Vagina (tissue), 2 donors: ENCODE measurements around the gene R3HDM4. TPM values are rescaled to one million over a fixed set of nuclear protein-coding genes. Genes with fewer than 3 reads are reported as not detected.

Source experiments
- DNase-seq, 2 donors: peaks; one replicate each; pipeline ENCODE4 v3.0.0-alpha.2; 2017; ENCODE audit errors: extremely low spot score in 2 of 2
- H3K27ac ChIP-seq: fragments of 200-600 bp; sonication (generic); one replicate; pipeline ENCODE4 v1.5.1; 2019
- H3K27me3 ChIP-seq: fragments of 200-600 bp; sonication (generic); one replicate; pipeline ENCODE4 v1.5.1; 2019
- H3K36me3 ChIP-seq, 2 donors: fragments of 200-600 bp; sonication (generic); one replicate each; pipeline ENCODE4 v1.5.1; 2017 to 2019
- H3K4me1 ChIP-seq: fragments of 200-600 bp; sonication (generic); one replicate; pipeline ENCODE4 v1.5.1; 2019
- H3K4me3 ChIP-seq, 2 donors: fragments of 200-600 bp; sonication (generic); 1 replicate in 1 of 2; 2 replicates in 1 of 2; pipeline ENCODE4 v1.5.1; 2016 to 2019
- H3K9me3 ChIP-seq: fragments of 200-600 bp; sonication (generic); one replicate; pipeline ENCODE4 v1.5.1; 2019
- POLR2A ChIP-seq, 2 donors: fragments of 450-650 bp; IDR thresholded peaks; one replicate each; pipeline ENCODE4 v1.6.1; 2017; ENCODE audit warnings: antibody characterized with exemption in 2 of 2, mild to moderate bottlenecking in 2 of 2, moderate library complexity in 2 of 2
- POLR2AphosphoS5 ChIP-seq, 2 donors: sonication (generic); formaldehyde crosslinking; IDR thresholded peaks; one replicate each; pipeline ENCODE4 v1.9.0; 2017; ENCODE audit warnings: antibody characterized with exemption in 2 of 2, mild to moderate bottlenecking in 2 of 2, low read depth in 1 of 2; ENCODE audit not compliant: insufficient read depth in 1 of 2
- intact Hi-C: fragments of 100-400 bp; cut with DNase I; formaldehyde crosslinking; loops from one replicate; pipeline ENCODE4 v1.15.1; 2023
- total RNA-seq: library from RNA; depleted of rRNA; stranded (reverse); fragments of >200 nt; gene quantifications from one replicate; pipeline ENCODE4 v1.2.3, GENCODE V29; 2016
- TF ChIP-seq, protein P1 (sequence below), 3 experiments: fragments of 450-650 bp in 2 of 3; fragments of 200-600 bp in 1 of 3; sonication (generic) in 1 of 3; IDR thresholded peaks; one replicate each; pipeline ENCODE4 v1.5.1; 2017 to 2019; ENCODE audit warnings: antibody characterized with exemption in 3 of 3, mild to moderate bottlenecking in 2 of 3, moderate library complexity in 2 of 3

The R3HDM4 gene
- total RNA-seq, 1 donor from 2014 or later, result 41.3 TPM

- H3K9me3 ChIP-seq, result no peaks in the 10 kb centered on the region
- intact Hi-C loops, result loop anchor here (5.0 to 10.0 kb wide), 3 partner anchors 67 to 320 kb away; partner anchors contain the start of genes ATP5F1D, CFD and MIDN
- TF ChIP-seq POLR2A (IDR thresholded peaks at IDR 0.05), result no peak
- no peak for TF ChIP-seq POLR2AphosphoS5 (IDR thresholded peaks at IDR 0.05; ENCODE audit: insufficient read depth in 1 of 2, low read depth in 1 of 2)
- TF ChIP-seq, protein P1, sequence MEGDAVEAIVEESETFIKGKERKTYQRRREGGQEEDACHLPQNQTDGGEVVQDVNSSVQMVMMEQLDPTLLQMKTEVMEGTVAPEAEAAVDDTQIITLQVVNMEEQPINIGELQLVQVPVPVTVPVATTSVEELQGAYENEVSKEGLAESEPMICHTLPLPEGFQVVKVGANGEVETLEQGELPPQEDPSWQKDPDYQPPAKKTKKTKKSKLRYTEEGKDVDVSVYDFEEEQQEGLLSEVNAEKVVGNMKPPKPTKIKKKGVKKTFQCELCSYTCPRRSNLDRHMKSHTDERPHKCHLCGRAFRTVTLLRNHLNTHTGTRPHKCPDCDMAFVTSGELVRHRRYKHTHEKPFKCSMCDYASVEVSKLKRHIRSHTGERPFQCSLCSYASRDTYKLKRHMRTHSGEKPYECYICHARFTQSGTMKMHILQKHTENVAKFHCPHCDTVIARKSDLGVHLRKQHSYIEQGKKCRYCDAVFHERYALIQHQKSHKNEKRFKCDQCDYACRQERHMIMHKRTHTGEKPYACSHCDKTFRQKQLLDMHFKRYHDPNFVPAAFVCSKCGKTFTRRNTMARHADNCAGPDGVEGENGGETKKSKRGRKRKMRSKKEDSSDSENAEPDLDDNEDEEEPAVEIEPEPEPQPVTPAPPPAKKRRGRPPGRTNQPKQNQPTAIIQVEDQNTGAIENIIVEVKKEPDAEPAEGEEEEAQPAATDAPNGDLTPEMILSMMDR (IDR thresholded peaks at IDR 0.05), result no peak
- H3K27ac ChIP-seq, result peak overlapping the region; percentile 82
- H3K36me3 ChIP-seq, result no peaks in the 10 kb centered on the region
- no peak for DNase-seq
- peak overlapping the region; percentile 72 to 87 for H3K4me3 ChIP-seq
- peaks cover 35% of the 10 kb centered on the region for H3K4me1 ChIP-seq
- H3K27me3 ChIP-seq, result peaks cover 4% of the 10 kb centered on the region
These were observed 11.6 kb upstream of the R3HDM4 start for GRCh38 chr19:924553-925086.

GRCh38 chr19:920051-920864, 7.2 kb upstream of the R3HDM4 start:
- no peak overlapping the region for H3K27ac ChIP-seq
- H3K4me1 ChIP-seq, result peaks cover 43% of the 10 kb centered on the region
- intact Hi-C loops, result loop anchor here (5.0 to 10.0 kb wide), 3 partner anchors 63 to 325 kb away; partner anchors contain the start of genes ATP5F1D, CFD and MIDN
- DNase-seq, result no peak
- no peak for TF ChIP-seq POLR2AphosphoS5 (IDR thresholded peaks at IDR 0.05; ENCODE audit: insufficient read depth in 1 of 2, low read depth in 1 of 2)
- no peak for TF ChIP-seq POLR2A (IDR thresholded peaks at IDR 0.05)
- TF ChIP-seq, protein P1 (IDR thresholded peaks at IDR 0.05), result no peak
- peaks cover 25% of the 10 kb centered on the region for H3K27me3 ChIP-seq
- no peaks in the 10 kb centered on the region for H3K9me3 ChIP-seq
- H3K36me3 ChIP-seq, result no peaks in the 10 kb centered on the region
- H3K4me3 ChIP-seq, result peak overlapping the region; percentile 21 to 35

- H3K36me3 ChIP-seq, result no peaks in the 10 kb centered on the region
- H3K4me3 ChIP-seq, result peak overlapping the region; percentile 21 to 35
- H3K9me3 ChIP-seq, result no peaks in the 10 kb centered on the region
- TF ChIP-seq, protein P1 (IDR thresholded peaks at IDR 0.05), result no peak
- DNase-seq, result no peak
- H3K27me3 ChIP-seq, result peaks cover 25% of the 10 kb centered on the region
- H3K4me1 ChIP-seq, result peaks cover 37% of the 10 kb centered on the region
- H3K27ac ChIP-seq, result no peak overlapping the region
- intact Hi-C loops, result loop anchor here (5.0 to 10.0 kb wide), 3 partner anchors 62 to 325 kb away; partner anchors contain the start of genes ATP5F1D, CFD and MIDN
These were observed 6.4 kb upstream of the R3HDM4 start for GRCh38 chr19:919199-920050.

- H3K27me3 ChIP-seq, result peaks cover 25% of the 10 kb centered on the region
- no peak overlapping the region for H3K4me3 ChIP-seq
- no peak for TF ChIP-seq POLR2AphosphoS5 (IDR thresholded peaks at IDR 0.05; ENCODE audit: insufficient read depth in 1 of 2, low read depth in 1 of 2)
- TF ChIP-seq, protein P1 (IDR thresholded peaks at IDR 0.05), result no peak
- no peak for TF ChIP-seq POLR2A (IDR thresholded peaks at IDR 0.05)
These were observed 5.6 kb upstream of the R3HDM4 start for GRCh38 chr19:918481-919198.

More at GRCh38 chr19:918481-919198, 5.6 kb upstream of the R3HDM4 start:
- DNase-seq, result no peak
- Histone ChIP-seq H3K9me3 (no peaks in the 10 kb centered on the region), H3K27ac (no peak overlapping the region), H3K4me1 (peaks cover 39% of the 10 kb centered on the region), H3K36me3 (no peaks in the 10 kb centered on the region)
- intact Hi-C loops, result no loop called here
